HS-5 (cell line): Measurements from ENCODE around the gene COL25A1.
"Not testable (repeated sequence)": the region's sequence is repeated elsewhere in the genome, so short reads cannot be mapped to it uniquely, and the experiment has no call there.

ENCODE experiments used
- DNase-seq: peaks from one replicate; pipeline ENCODE4 v3.0.0-alpha.2; 2012; ENCODE audit warnings: low read depth

Gene COL25A1

DNA sequence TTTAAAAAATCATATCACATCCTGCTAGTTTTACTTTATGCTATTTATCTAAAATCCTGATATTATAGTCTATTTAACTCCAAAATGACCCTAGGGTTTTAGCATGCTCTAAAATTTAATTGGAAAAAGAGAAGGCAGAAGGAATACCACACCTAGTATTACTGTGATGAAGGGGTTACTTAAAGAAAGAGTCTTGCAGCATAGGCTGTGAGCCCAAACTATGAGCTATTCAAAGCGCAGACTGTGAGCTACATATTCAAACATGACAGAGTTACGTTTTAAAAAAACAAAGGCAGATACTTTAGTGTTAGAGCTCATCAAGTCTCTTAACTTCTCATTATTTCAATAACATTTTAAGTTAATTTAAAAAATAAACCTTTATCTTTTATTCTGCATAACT lies 291.9 kb downstream of the COL25A1 start:
- no peak for DNase-seq

DNA sequence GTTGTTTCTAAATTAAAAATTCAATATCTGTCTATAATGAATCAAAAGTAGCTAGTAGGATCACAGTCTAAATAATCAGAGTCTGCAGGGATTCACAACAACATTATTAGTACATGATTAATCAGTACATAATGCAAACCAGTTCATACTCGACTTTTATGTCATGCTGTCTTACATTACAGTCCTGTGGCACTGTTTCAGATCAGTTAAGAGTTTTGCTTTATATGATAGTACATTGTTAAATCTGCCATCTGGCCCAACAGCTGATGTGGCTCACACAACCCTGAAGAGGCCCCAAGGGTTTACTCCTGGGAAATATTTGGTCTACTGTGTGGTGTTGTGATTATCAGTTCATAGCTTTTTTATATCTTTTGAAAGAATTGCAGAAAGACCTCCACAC lies 292.5 kb downstream of the COL25A1 start:
- no peak for DNase-seq

DNA sequence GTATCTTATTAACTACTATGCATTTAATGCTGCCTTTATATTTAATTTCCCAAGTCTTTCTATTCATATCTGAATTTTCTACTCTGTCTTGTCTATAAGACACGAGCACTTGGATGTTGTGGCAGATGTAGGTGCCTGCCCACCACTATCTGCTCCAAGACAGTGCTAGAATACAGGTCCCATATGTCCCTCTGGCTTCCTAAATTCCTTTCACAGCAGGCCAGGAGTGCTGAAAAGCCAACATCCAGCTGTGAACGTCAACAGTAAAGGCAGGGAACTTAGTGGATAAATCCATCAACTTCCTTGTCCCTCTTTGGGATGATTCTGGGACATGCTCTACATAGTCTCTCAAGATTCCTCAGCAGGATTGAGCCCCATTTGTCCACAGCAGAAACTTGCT lies 294.5 kb downstream of the COL25A1 start:
- DNase-seq = no peak

DNA sequence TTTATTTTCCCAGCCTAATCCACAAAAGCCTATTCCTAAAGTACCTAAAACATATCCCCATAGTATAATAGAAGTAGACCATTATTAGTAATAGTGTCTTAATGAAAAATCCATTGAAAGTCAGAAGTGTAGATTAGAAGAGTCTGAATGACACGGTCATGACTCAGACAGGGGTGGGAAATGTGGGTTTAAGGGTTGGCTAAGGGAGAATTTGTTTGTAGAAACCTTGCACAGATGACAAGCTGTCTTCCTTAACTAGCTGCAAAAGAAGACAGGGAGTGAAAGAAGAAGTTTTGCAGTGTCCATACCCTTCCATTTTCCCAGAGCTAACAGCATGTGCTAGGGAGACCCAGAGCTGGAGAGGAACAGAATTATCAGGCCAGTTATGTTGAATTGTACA lies 296.9 kb downstream of the COL25A1 start:
- no peak for DNase-seq

DNA sequence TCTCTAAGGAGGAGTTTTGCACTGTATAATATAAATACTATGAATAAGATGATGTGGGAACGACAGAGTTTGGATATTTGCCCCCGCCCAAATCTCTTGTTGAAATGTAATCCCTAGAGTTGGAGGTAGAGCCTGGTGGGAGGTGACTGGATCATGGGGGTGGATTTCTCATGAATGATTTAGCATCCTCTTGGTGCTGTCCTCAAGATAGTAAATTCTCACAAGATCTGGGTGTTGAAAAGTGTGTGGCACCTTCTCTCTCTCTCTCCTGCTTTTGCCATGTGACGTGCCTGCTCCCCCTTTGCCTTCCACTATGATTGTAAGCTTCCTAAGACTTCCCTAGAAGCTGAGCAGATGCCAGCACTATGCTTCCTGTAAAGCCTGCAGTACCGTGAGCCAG lies 298.0 kb downstream of the COL25A1 start:
- no peak for DNase-seq

DNA sequence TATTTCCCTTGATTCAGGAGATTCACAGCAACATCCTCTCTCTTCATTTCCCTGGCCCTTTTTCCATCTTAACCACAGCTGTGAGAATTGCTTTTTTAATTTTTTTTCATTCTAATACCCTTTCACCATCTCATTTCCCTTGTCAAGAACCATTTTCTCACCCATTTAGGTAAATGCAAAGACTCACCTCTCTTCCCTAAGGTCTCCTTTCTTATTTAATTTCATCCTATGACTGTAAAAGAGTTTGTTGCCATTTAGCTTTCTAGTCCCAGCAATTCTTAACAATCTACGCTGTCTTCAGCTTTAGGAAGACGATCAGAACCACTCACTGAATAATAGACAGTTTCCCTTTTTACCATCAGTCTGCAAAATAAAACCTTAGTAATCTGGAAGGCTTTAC lies 298.5 kb downstream of the COL25A1 start:
- no peak for DNase-seq

DNA sequence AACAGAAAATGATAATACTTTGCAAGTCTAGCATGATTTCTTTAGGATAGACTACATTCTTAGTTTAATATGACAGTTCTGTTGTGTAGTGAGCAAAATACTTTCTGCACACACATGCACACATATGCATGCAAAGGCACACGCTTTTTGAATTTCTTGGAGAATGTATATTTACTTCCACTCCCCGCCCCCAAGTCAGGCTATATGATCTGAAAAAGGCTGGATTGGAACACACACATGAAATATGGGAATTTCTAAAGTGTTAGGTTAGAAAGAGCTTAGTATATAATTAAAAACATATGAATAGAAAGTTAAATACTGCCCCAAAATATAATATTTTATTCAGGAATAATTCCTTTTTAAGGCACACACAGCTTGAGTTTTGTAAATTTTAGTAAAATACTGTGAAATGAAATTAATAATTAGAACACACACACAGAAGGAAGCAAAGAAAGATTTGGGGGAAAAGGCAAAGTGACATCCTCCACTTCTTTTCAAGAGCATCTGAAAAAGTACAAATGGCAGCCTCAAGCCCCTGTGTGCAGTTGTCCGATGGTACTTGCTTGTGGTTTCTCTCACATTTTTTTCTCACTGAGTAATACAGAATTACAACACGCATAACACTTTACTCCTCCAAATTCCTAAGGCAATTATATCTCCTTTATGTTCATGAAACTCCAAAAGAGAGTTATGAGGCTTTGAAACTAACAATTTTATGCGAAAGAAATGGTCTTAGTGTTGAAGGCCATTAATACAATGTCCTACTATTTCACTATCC lies 310.7 kb downstream of the COL25A1 start:
- DNase-seq = peak; percentile 64

DNA sequence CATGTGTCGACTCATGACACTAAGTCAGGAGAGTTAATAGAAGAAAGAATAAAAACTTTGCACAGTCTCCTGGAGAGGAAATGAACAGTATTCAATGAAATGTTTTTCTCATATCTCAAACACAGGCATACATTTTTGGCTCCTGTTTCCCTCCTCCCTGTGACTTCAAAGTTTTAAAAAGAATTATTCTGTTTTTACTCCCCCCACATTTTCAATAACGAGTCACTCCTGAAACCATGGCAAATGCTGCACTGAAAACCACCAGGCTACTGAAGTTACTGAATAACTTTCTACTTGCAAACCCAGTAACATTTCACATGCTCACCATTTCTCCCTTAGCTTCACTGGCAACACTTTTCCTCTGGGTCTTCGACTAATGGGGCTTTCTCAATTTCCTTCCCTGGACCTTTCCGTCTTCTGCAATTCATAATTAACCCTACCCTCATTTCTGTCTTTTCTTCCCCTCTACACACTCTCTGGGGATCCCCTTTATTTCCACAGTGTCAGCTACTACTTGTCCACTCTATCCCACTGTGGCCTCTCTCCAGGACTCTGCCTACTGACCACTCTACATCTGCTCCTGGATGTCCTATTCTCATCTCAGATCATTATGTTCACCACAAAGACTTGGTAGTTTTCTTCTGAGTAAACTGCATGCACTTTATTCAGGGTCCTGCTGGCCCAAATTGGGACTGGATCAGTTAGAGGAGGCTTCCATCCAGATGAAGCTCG lies 313.8 kb downstream of the COL25A1 start:
- DNase-seq = no peak

DNA sequence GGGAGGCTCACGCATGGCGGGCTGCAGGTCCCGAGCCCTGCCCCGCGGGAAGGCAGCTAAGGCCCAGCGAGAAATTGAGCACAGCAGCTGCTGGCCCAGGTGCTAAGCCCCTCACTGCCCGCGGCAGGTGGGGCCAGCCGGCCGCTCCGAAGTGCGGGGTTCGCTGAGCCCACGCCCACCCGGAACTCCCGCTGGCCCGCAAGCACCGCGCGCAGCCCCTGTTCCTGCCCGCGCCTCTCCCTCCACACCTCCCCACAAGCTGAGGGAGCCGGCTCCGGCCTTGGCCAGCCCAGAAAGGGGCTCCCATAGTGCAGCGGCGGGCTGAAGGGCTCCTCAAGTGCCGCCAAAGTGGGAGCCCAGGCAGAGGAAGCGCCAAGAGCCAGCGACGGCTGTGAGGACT lies 318.0 kb downstream of the COL25A1 start:
- DNase-seq = not testable (repeated sequence)

DNA sequence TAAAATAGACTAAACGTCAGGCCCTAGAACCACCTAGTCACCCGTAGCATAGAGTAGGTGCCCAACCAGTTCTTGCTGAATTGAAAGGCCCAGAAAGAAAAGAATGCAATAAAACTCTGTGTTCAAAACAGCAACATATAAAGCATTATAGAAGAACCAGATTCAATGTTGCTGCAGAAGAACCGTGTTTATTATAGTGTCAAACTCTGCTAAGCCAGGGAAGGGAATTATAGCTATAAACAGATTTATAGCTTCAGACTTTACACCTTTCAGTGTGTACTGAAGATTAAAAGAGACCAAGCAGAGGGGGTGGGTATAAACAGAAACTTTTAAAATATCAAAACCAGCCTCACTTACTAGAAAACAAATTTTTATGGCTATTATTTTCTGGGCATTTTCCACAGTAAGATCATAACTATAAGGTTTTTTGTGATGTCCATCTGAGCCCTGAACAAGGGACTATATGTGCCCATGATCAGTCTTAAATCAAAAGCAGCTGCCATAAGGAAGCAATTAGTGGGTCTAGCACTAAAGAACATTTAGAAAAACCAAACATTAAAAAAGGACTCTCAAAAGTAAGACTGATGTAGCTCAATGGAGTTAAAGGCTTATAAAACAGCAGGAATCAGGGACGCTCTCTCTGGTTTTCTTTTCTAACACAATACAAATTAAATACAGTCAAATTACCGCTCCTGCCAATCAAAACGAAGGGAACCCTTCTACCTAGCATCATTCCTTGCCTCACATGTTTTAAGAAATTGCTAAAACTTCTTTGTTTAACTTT lies 319.9 kb downstream of the COL25A1 start:
- DNase-seq = no peak

DNA sequence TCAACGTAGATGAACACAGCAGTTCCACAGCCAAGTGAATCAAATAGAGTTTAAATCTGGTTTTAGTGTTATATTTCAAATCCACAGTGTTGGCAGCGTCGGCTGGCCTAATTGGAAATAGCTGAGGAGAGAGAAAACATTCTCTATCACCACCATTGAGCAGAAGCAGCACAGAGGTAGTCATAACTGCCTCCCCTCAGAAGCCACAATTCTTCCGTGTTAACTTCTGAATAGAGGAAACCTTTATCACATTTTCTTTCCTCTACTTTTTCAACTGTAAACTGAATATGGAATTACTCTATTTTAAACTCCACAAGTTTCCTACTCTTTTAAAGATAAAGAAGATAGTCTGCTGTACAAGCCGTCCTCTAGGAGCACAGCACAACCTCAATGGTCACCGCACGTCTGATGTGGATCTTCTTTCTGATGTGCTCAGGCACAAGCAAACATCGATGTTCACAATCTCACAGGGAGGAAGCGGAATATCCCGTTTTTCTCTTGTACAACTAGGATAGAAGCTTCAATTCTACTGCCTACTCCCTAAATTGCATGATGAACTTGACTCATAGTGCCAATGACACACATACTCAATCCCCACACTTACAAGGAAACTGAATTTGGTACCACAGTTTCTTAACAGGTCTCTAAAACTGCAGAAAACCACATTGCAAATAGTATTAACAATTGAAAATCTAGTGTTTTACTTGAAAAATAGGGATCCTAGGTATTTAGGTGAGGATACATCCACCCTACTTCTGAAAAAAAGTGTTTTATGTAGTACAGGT lies 321.8 kb downstream of the COL25A1 start:
- no peak for DNase-seq

DNA sequence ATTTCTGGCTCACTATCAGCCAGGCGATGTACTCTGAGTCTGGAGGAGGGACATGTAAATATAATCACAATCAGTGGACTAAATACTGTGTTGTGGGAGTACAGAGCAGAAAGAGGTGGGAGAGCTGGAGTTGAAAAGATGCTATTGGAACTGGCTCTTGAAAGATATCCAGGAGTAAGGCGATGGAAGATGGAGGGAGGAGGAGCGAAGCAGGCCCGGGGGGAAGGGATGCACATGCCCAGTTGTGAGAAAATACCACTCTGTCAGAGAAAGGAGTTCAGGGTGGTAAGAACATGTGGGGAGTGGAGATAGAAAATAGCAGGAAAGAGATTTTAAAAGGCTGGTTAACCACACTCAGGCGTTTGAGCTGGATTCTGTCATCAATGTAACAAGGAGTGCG lies 322.7 kb downstream of the COL25A1 start:
- DNase-seq = no peak

DNA sequence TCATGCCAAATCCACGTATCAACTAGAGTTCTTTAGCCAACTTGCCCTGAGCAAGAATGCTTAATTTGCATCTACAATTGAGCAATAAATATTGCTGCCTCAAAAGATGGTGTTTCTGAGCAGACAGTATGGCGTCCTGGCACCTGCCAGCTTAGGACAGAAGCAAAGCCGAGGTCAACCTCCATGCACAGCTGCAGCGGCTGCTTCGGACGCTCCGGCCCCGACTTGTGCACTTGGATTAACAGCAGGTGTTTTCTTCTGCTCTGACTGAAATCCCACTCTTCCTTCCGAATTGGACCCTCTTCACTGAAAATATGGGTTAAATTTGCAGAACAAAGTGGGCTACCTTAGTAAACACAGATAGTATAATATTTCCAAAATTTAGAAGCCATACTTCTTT lies 324.4 kb downstream of the COL25A1 start:
- no peak for DNase-seq

DNA sequence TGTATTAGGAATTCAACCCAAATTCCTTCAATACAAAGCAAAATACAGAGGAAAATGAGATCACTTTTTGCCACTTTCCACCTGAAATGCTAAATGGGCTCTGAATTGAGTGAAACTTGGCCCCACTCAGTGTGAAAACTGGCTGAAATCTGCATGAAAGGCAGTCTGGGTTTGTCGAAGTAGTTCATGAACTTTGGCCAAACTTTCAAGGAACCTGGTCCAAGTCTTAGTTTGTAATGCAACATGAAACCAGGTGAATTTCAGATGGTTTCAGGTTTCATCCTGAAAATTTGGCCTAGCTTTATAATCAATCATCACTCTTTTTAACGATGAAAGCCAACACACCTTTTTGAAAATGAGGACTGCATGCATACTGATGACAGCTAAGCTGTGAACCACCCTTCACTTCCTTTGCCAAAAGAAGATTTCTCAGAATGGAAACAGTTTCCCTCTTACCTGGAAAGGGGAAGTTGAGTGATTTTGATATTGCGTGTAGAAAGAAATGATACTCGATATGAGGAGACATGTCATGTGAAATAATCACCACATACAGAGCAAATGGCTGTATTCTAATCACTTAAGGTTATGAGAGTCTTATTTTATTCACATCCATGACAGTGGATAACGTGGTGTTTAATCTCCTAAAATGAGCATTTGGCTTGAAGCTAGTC lies 329.7 kb downstream of the COL25A1 start:
- no peak for DNase-seq

DNA sequence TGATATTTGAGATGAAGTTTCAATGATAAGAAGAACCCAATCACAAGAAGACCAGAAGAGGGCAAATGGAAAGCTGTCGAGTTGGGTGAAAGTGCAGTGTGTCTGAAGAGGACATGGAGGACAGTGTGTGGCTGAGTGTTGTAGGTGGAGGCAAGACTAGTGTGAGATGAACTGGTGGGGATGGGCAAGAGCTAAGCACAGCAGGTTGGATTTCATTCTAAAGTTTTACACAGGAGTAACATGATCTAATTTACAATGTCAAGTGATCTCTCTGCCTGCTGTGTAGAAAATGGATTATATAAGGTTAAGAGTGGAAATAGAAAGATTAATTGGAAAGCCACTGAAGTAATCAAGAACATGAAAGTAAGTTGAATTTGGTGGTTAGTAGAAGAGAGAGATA lies 331.0 kb downstream of the COL25A1 start:
- DNase-seq = no peak

DNA sequence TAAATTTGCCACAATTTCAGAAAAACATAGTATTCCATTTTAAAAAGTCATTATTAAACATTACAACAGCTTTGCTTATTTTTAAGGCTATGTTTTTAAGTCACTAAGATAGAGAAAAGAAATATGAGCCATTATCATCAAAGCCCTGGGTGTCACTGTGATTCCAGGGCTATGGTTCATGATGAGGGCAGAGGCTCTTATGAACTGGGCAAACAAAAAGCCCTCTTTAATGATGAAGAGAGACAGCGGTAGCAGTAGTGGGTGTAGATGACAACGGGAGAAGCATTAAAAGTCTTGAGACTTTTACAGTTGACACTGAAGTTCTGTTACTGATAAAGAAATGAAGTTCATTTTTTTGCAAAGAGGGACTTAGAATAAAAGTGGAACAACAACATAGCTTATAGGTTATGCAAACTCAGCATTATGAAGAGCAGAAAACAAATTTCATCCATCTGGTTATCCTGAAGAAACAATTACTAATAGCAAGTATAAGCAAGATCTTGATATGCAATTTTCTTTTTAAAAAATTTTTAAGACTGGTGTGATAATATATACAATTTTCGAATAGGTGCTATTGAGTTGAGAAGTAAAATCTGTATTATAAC lies 336.9 kb downstream of the COL25A1 start:
- no peak for DNase-seq

DNA sequence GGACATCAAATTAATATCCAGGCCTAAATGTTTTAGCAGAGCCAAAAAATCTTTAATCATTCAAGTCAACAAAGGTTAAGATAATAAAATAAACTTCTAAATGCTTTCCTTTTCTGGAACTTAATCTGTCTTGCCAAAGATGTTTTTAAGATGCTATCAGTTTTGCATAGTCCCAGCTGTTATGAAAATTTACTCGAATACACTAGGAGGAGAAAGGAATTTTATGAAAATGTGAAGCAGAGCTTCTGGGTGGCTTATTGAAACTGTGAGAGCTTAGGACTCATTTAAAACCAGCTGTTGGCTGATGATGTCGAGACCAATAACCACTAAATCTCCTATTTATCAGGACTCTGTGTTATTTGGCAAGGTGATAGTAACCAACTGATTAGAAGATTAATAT lies 337.4 kb downstream of the COL25A1 start:
- no peak for DNase-seq

DNA sequence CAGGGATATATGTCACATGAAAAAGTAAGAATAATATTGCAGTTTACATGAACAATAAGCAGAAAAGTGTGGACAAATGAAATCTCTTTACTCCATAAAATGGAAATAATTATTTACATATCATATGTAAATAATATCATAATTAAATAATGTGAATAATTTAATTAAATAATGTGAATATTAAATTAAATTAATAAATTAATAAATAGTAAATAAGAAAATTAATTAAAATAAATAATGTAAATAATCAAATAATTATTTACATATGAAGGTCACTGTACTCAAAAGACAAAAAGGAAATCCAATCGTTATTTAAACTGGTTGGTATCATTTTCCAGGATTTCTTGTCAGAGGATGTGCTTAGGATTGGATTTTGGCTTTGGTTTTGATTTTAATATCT lies 338.5 kb downstream of the COL25A1 start:
- no peak for DNase-seq

DNA sequence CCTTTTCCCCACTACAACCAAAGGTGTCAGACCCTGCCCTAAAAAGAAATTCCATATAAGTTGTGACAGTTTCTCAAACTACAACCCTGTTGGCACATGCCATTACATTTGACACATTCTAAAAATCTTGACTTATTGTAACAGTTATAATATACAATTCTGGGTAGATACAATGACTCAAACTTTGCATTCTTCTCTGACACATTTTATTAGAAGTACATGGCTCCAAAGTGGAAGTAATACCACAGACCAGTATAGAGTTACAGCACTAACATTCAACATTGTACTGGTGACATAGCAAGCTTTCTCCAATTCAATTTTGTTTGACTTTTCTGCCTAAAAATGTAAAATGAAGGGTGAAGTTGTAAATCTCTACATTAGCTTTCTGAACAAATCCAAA lies 343.0 kb downstream of the COL25A1 start:
- peak; percentile 4 for DNase-seq

DNA sequence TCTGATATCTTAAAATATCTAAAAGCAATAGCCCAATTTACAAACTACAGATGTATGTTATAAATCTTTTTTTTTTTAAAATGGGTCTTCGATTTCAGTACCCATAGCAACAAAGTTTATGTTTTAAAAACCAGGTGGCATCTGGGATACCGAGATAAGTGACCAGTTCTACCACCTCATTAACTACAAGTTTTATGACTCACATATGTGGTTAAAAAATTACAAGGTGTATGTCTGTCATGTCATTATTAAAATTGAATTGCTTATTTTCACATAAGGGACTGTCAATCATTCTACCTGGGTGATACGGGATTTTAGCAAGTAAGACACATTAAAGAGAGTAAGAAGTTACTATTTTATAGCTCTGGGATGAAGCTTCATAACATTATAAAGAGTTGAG lies 347.6 kb downstream of the COL25A1 start:
- no peak for DNase-seq

DNA sequence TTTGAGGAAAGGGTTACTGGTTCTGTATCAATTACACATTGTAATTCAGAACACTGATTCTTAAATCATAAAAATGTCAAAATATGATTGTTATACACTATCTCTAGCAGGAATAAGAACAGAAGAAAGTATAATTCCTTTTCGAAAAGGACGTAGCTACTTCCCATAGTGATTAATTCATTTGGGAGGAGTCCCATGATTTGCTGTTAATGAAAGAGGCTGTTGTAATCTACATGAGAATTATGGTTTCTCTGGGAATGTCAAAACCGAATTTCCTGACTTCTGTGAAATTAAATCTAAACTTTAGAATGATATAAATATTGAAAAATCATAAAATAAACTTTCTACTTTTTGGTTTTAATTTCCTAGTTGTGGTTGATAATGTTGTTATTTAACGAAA lies 348.5 kb downstream of the COL25A1 start:
- DNase-seq = no peak
